ENCODE measurements around the gene GRHL1.

Gene GRHL1

DNA sequence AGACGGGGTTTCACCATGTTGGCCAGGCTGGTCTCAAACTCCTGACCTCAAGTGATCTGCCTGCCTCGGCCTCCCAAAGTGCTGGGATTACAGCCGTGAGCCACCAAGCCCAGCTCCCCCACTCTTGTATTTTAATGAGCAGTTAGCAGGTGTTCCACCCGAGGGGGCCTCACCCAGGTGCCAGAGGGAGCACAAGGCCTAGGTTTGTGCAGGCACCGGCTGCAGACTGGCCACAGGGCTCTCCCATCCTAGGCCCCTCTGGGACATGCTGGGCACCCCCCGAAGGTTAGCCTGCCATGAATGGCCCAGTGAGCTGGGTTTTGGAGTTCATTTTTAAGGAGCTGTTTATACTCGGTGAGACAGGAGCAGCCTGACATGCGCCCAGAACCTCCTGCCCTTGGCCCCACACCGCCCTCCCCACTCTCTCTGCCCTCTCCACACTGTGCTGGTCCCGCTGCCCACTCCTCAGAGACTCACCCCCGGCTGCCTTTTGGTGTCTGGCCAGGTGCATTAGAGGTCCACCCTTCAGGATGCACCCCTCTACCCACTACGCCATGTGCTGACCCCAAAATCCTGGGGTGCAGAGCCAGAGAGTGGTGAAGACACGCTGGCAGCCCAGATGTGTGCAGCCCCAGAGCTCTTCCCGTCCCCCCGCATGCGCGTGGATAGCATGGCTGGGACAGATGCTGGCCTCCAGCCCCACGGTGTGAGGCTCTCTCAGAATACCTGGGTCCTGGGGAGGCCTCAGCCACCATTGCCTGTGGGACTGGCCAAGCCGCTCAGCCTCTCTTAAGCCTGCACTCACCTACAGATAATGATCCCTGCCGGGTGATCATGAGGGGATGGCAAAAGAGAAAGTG, 80.6 kb downstream of the GRHL1 start:
- H3K4me3 ChIP-seq (ENCODE audit: low read depth, low read length) = no peak overlapping the region
- TF ChIP-seq, protein P1, sequence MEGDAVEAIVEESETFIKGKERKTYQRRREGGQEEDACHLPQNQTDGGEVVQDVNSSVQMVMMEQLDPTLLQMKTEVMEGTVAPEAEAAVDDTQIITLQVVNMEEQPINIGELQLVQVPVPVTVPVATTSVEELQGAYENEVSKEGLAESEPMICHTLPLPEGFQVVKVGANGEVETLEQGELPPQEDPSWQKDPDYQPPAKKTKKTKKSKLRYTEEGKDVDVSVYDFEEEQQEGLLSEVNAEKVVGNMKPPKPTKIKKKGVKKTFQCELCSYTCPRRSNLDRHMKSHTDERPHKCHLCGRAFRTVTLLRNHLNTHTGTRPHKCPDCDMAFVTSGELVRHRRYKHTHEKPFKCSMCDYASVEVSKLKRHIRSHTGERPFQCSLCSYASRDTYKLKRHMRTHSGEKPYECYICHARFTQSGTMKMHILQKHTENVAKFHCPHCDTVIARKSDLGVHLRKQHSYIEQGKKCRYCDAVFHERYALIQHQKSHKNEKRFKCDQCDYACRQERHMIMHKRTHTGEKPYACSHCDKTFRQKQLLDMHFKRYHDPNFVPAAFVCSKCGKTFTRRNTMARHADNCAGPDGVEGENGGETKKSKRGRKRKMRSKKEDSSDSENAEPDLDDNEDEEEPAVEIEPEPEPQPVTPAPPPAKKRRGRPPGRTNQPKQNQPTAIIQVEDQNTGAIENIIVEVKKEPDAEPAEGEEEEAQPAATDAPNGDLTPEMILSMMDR (IDR thresholded peaks at IDR 0.05; ENCODE audit: low read depth, low read length, missing control alignments) = no peak
- DNase-seq (ENCODE audit: low read depth) = no peak

DNA sequence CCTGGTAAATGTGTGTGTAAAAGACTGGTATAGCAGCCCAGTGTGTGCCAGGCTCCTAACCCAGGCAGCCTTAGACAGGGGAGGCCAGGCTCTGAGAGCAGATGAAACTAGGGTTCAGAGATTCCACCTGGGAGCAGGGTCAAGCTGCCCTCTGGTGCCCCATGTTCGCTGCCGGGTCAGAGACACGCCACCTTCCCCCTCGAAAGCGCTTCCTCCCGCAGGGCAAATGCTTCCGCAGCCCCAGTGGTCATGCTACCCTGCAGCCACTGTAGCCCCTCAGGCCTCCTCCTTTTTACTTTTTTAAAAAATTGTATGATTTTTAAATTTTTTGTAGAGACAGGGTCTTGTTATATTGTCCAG, 81.2 kb downstream of the GRHL1 start:
- DNase-seq (ENCODE audit: low read depth) = no peak
- H3K4me3 ChIP-seq (ENCODE audit: low read depth, low read length) = no peak overlapping the region
- TF ChIP-seq, protein P1 (IDR thresholded peaks at IDR 0.05; ENCODE audit: low read depth, low read length, missing control alignments) = no peak

DNA sequence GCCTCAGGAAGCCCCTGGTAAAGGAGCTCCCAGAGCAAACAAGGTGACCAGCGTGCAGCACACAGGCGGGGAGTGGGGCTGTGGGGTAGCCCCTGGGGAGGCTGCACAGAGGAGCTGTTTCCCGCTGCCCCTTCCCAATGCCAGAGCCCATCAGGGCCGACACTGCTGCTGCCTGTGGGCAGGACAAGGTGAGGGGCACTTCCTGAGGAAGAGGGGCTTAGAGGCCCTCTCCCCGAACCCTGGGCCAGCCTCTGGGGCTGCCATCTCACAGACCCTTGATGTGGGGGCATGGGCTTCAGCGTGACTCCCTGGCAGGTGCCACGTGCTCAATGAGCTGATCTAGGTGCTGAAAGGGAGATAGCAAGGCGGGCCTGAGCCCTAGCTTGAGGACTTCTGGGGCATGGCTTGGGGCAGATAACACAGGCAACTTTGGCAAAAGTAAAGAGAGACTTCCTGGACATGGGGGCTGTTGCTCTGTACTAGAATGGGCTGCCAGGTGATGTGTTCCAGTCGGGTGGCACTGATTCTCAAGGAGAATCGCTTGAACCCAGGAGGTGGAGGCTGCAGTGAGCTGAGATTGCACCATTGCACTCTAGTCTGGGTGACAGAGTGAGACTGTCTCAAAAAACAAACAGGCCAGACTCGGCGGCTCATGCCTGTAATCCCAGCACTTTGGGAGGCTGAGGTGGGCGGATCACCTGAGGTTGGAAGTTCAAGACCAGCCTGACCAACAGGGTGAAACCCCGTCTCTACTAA, 81.9 kb downstream of the GRHL1 start:
- TF ChIP-seq, protein P1 (IDR thresholded peaks at IDR 0.05; ENCODE audit: low read depth, low read length, missing control alignments) = no peak
- no peak for DNase-seq (ENCODE audit: low read depth)
- H3K4me3 ChIP-seq (ENCODE audit: low read depth, low read length) = no peak overlapping the region

DNA sequence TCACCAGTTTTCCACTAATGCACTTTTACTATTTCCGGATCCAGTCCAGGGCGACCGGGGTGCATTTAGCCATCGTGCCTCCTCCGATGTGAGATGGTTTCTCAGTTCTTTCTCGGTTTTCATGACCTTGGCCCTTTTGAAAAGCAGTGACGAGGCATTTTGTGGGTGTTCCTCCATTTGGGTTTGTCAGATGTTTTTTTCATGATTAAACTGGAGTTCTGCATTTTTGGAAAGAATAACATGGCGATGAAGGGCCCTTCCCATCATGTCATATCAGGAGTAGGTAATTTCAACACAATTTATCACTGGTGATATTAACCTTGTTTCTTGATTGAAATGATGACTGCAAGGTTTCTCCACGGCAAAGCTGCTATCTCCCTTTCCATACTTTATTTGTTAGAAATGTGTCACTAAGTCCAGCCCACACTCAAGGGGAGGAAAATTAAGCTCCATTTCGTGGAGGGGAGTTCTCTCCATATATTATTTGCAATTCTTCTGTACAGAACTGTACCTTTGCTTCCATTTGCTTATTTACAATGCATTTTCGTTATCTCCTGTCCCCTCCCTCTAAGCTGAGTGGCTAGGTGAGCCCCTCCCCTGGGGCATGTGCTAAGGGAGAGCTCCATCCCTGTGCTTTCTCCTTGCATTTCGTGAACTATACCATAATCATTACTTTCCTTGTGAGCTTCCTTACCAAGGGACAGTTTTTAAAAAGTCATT, 83.0 kb downstream of the GRHL1 start:
- H3K4me3 ChIP-seq (ENCODE audit: low read depth, low read length) = no peak overlapping the region
- no peak for DNase-seq (ENCODE audit: low read depth)
- TF ChIP-seq, protein P1 (IDR thresholded peaks at IDR 0.05; ENCODE audit: low read depth, low read length, missing control alignments) = no peak

DNA sequence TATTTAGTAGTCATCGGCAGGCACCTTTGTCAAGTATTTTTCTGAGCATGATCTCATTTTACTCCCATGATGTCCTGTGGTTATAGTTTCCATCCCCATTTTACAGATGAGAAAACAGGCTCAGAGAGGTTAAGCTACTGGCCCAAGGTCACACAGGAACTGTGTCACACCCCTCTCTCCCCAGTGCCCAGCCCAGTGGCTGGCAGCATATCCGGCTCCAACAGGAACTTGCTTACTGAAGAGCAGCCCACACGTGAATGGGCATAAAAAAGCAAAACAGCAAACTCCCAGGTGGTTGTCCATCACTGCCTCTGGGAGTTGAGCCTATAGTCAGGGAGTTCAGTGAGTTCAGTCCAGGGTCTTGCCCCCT, 83.5 kb downstream of the GRHL1 start:
- TF ChIP-seq, protein P1 (IDR thresholded peaks at IDR 0.05; ENCODE audit: low read depth, low read length, missing control alignments) = no peak
- no peak for DNase-seq (ENCODE audit: low read depth)
- no peak overlapping the region for H3K4me3 ChIP-seq (ENCODE audit: low read depth, low read length)

DNA sequence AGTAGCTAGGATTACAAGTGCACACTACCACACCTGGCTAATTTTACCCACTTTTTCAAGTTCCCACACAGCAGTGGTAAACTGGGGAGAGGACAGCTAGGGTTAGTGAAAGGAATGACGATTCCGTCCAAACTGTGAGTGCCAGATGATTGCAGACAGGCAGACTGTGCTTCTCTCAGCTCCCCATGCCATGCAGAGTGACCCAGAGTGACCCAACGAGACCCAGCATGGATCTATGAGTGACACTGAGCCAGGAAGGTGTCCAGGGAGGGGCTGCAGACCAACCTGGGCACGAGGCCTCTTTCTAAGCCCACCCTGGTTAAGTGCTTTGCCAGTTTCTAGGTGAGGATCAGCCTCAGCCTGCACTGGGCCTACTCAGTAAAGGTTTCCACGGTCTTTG, 84.1 kb downstream of the GRHL1 start:
- no peak overlapping the region for H3K4me3 ChIP-seq (ENCODE audit: low read depth, low read length)
- TF ChIP-seq, protein P1 (IDR thresholded peaks at IDR 0.05; ENCODE audit: low read depth, low read length, missing control alignments) = no peak
- no peak for DNase-seq (ENCODE audit: low read depth)
